Measurements from ENCODE around the gene REL. TPM values are rescaled to one million over a fixed set of nuclear protein-coding genes. Genes with fewer than 3 reads are reported as not detected.

REL gene
- total RNA-seq, 6 experiments from 2014 or later, result 3.5 to 7.5 (median 5.0) TPM

DNA sequence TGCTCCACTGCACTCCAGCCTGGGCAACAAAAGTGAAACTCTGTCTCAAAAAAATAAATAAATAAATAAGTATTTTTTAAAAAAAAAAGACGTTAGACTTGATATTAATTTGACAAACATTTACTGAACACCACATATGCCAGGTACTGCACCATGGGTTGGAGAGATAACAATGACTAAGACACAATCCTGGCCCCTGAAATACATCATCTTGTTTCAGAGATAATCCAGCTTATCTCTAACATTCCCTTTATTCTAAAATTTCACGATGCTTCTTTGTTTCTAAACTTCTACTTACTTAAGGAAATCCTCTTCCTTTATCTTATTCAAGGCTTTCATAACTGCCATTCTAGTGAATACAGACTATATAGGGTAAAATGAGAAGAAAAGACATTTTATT, 81.2 kb downstream of the REL start:
- TF ChIP-seq, protein P1, sequence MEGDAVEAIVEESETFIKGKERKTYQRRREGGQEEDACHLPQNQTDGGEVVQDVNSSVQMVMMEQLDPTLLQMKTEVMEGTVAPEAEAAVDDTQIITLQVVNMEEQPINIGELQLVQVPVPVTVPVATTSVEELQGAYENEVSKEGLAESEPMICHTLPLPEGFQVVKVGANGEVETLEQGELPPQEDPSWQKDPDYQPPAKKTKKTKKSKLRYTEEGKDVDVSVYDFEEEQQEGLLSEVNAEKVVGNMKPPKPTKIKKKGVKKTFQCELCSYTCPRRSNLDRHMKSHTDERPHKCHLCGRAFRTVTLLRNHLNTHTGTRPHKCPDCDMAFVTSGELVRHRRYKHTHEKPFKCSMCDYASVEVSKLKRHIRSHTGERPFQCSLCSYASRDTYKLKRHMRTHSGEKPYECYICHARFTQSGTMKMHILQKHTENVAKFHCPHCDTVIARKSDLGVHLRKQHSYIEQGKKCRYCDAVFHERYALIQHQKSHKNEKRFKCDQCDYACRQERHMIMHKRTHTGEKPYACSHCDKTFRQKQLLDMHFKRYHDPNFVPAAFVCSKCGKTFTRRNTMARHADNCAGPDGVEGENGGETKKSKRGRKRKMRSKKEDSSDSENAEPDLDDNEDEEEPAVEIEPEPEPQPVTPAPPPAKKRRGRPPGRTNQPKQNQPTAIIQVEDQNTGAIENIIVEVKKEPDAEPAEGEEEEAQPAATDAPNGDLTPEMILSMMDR (IDR thresholded peaks at IDR 0.05), result no peak
- no peak for TF ChIP-seq POLR2A (IDR thresholded peaks at IDR 0.05)

DNA sequence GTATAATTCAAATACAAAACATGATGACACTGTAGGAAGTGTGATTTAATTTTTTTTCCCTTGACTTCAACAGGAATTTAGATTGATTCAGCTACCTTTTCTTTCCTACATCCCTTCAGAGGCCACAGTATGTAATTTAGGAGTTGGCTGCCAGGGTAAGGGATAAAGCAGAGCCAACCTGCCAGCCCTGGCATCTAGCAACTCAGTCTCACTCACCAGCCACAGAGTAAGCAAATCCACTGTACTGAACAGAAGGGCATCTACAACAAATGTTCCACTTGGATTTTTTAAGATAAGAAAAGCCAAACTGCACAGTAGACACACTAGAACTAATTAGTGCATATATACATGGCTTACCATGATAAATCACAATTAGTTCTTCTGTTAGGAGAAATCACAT, 81.8 kb downstream of the REL start:
- intact Hi-C loops (cut with DNase I), result no loop called here
- H3K27ac ChIP-seq, result no peak overlapping the region
- peaks cover 0 to 10% (median 0%) of the 10 kb centered on the region in 4 donors for H3K36me3 ChIP-seq
- H3K27me3 ChIP-seq, result no peaks in the 10 kb centered on the region
- no peak for DNase-seq
- no peak for ATAC-seq
- no peaks in the 10 kb centered on the region for H3K4me1 ChIP-seq
- H3K4me3 ChIP-seq, result no peak overlapping the region
- TF ChIP-seq, protein P1 (IDR thresholded peaks at IDR 0.05), result no peak
- no peak for TF ChIP-seq POLR2A (IDR thresholded peaks at IDR 0.05)
- no peaks in the 10 kb centered on the region for H3K9me3 ChIP-seq

More for the DNA sequence above, 81.2 kb downstream of the REL start:
- intact Hi-C loops (cut with DNase I), result no loop called here
- no peak overlapping the region for H3K4me3 ChIP-seq
- no peaks in the 10 kb centered on the region for H3K27me3 ChIP-seq
- no peaks in the 10 kb centered on the region for H3K4me1 ChIP-seq
- H3K27ac ChIP-seq, result no peak overlapping the region
- peaks cover 0 to 10% (median 0%) of the 10 kb centered on the region in 4 donors for H3K36me3 ChIP-seq
- H3K9me3 ChIP-seq, result no peaks in the 10 kb centered on the region
- no peak for DNase-seq
- ATAC-seq, result no peak
- WGBS (ENCODE audit: insufficient coverage, low coverage, low lambda C conversion rate, missing lambda C conversion rate), result 57% methylated on average over 2 of the region's 2 CpGs

GRCh38 chr2:60964651-60965498, 83.5 kb downstream of the REL start:
- DNase-seq, result no peak
- H3K4me1 ChIP-seq, result no peaks in the 10 kb centered on the region
- H3K27me3 ChIP-seq, result no peaks in the 10 kb centered on the region
- peaks cover 0 to under 1% (median 0%) of the 10 kb centered on the region in 4 donors for H3K36me3 ChIP-seq
- TF ChIP-seq POLR2A (IDR thresholded peaks at IDR 0.05), result no peak
- TF ChIP-seq, protein P1 (IDR thresholded peaks at IDR 0.05), result no peak
- no peaks in the 10 kb centered on the region for H3K9me3 ChIP-seq
- ATAC-seq, result no peak
- H3K27ac ChIP-seq, result no peak overlapping the region
- H3K4me3 ChIP-seq, result no peak overlapping the region
- intact Hi-C loops (cut with DNase I), result no loop called here
- WGBS (ENCODE audit: insufficient coverage, low coverage, low lambda C conversion rate, missing lambda C conversion rate), result 75% methylated on average over 7 of the region's 7 CpGs

DNA sequence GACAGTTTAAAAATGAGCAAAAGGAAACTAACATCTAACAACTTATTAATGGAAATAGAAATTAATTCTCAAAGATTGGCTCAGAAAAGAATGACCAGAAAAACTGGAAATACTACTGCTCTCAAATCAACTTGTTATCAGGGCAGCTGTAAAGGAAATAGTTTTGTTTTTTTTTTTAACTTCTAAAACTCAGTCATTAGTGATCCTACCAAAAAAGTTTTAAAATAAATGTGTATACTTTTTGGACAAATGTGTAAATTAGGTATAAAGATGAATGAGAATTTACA, 84.1 kb downstream of the REL start:
- no peak for DNase-seq
- ATAC-seq, result no peak
- no peak for TF ChIP-seq POLR2A (IDR thresholded peaks at IDR 0.05)
- TF ChIP-seq, protein P1 (IDR thresholded peaks at IDR 0.05), result no peak

More for the DNA sequence above, 84.1 kb downstream of the REL start:
- H3K4me1 ChIP-seq, result no peaks in the 10 kb centered on the region
- H3K9me3 ChIP-seq, result no peaks in the 10 kb centered on the region
- intact Hi-C loops (cut with DNase I), result no loop called here
- no peak overlapping the region for H3K27ac ChIP-seq
- H3K36me3 ChIP-seq, result no peaks in the 10 kb centered on the region
- H3K4me3 ChIP-seq, result no peak overlapping the region
- H3K27me3 ChIP-seq, result no peaks in the 10 kb centered on the region
